Measurements from ENCODE around the gene DPP7.

Gene DPP7

GRCh38 chr9:137083394-137084004 is 31.0 kb downstream of the DPP7 start:
- peak overlapping the region; percentile 10 for H4K8ac ChIP-seq (ENCODE audit: low read length)
- peak overlapping the region; percentile 92 for H4K91ac ChIP-seq (ENCODE audit: low read length)
- WGBS = 16% methylated on average over 11 of the region's 12 CpGs
- peaks cover 45% of the 10 kb centered on the region for H3K4me1 ChIP-seq (ENCODE audit: control insufficient read depth, insufficient read depth, low read depth, low read length)
- H3K14ac ChIP-seq (ENCODE audit: low read length in 2 of 2) = peak overlapping the region in 1 of 2 experiments; percentile 9
- H3K9ac ChIP-seq (ENCODE audit: low read length) = peak overlapping the region; percentile 74
- H2BK15ac ChIP-seq (ENCODE audit: low read depth, poor library complexity, severe bottlenecking) = peak overlapping the region; percentile 62
- H3K23ac ChIP-seq (ENCODE audit: low read length in 2 of 2) = no peak overlapping the region
- H2AFZ ChIP-seq (ENCODE audit: low read depth, low read length) = no peak overlapping the region
- DNase-seq = peak; percentile 97
- H3K36me3 ChIP-seq (ENCODE audit: control insufficient read depth in 1 of 2, insufficient read depth in 2 of 2, low read depth in 1 of 2, low read length in 2 of 2) = peaks cover 45 to 48% of the 10 kb centered on the region in 2 experiments
- no peaks in the 10 kb centered on the region for H3K9me3 ChIP-seq (ENCODE audit: control insufficient read depth, low read length)
- no peaks in the 10 kb centered on the region for H3K27me3 ChIP-seq (ENCODE audit: control insufficient read depth in 1 of 2, insufficient read depth in 1 of 2, low read length in 2 of 2)
- no peak overlapping the region for H2BK5ac ChIP-seq (ENCODE audit: low read depth, low read length, poor library complexity, severe bottlenecking)
- peak overlapping the region; percentile 8 for H3K4me2 ChIP-seq (ENCODE audit: low read length, poor library complexity, severe bottlenecking)
- no peak overlapping the region for H2BK120ac ChIP-seq (ENCODE audit: low read depth, low read length)
- H3K4me3 ChIP-seq (ENCODE audit: insufficient read depth in 1 of 2, low read depth in 1 of 2, low read length in 2 of 2) = peak overlapping the region; percentile 9 to 25
- peak overlapping the region; percentile 53 to 78 for H3K4ac ChIP-seq (ENCODE audit: low read depth in 1 of 2, low read length in 2 of 2)
- peak overlapping the region; percentile 70 for H2AK5ac ChIP-seq (ENCODE audit: low read length, severe bottlenecking)
- H3K18ac ChIP-seq (ENCODE audit: low read depth in 1 of 2, low read length in 2 of 2) = peak overlapping the region; percentile 11 to 64
- H2BK12ac ChIP-seq (ENCODE audit: low read length in 2 of 2) = peak overlapping the region in 1 of 2 experiments; percentile 37
- H3K79me1 ChIP-seq (replicated peaks; ENCODE audit: low read length, poor library complexity, severe bottlenecking) = peaks cover 36% of the 10 kb centered on the region
- H3K27ac ChIP-seq (ENCODE audit: low read length, poor library complexity, severe bottlenecking) = peak overlapping the region; percentile 85

- Histone ChIP-seq H3K9ac (ENCODE audit: low read length) (peak overlapping the region; percentile 74), H4K91ac (ENCODE audit: low read length) (peak overlapping the region; percentile 57), H3K4me3 (ENCODE audit: insufficient read depth in 1 of 2, low read depth in 1 of 2, low read length in 2 of 2) (peak overlapping the region; percentile 9 to 25), H2AK5ac (ENCODE audit: low read length, severe bottlenecking) (peak overlapping the region; percentile 70), H3K18ac (ENCODE audit: low read depth in 1 of 2, low read length in 2 of 2) (peak overlapping the region in 1 of 2 experiments; percentile 13), H4K8ac (ENCODE audit: low read length) (no peak overlapping the region), H3K4ac (ENCODE audit: low read depth in 1 of 2, low read length in 2 of 2) (peak overlapping the region in 1 of 2 experiments; percentile 37), H2BK12ac (ENCODE audit: low read length in 2 of 2) (peak overlapping the region in 1 of 2 experiments; percentile 37), H3K4me1 (ENCODE audit: control insufficient read depth, insufficient read depth, low read depth, low read length) (peaks cover 51% of the 10 kb centered on the region), H3K4me2 (ENCODE audit: low read length, poor library complexity, severe bottlenecking) (no peak overlapping the region), H2BK120ac (ENCODE audit: low read depth, low read length) (no peak overlapping the region), H3K36me3 (ENCODE audit: control insufficient read depth in 1 of 2, insufficient read depth in 2 of 2, low read depth in 1 of 2, low read length in 2 of 2) (peaks cover 45 to 46% of the 10 kb centered on the region in 2 experiments), H3K23ac (ENCODE audit: low read length in 2 of 2) (no peak overlapping the region), H3K27me3 (ENCODE audit: control insufficient read depth in 1 of 2, insufficient read depth in 1 of 2, low read length in 2 of 2) (no peaks in the 10 kb centered on the region), H2BK15ac (ENCODE audit: low read depth, poor library complexity, severe bottlenecking) (peak overlapping the region; percentile 13), H3K14ac (ENCODE audit: low read length in 2 of 2) (peak overlapping the region in 1 of 2 experiments; percentile 9), H2BK5ac (ENCODE audit: low read depth, low read length, poor library complexity, severe bottlenecking) (no peak overlapping the region), H3K79me1 (replicated peaks; ENCODE audit: low read length, poor library complexity, severe bottlenecking) (peaks cover 38% of the 10 kb centered on the region), H3K9me3 (ENCODE audit: control insufficient read depth, low read length) (no peaks in the 10 kb centered on the region), H2AFZ (ENCODE audit: low read depth, low read length) (no peak overlapping the region), H3K27ac (ENCODE audit: low read length, poor library complexity, severe bottlenecking) (peak overlapping the region; percentile 85)
- 82% methylated on average over 8 of the region's 8 CpGs for WGBS
- DNase-seq = no peak
Measured at GRCh38 chr9:137082925-137083290, 31.6 kb downstream of the DPP7 start.

GRCh38 chr9:137082222-137082924 is 32.2 kb downstream of the DPP7 start:
- Histone ChIP-seq H3K23ac (ENCODE audit: low read length in 2 of 2) (no peak overlapping the region), H2BK5ac (ENCODE audit: low read depth, low read length, poor library complexity, severe bottlenecking) (no peak overlapping the region), H3K4me2 (ENCODE audit: low read length, poor library complexity, severe bottlenecking) (no peak overlapping the region), H4K8ac (ENCODE audit: low read length) (no peak overlapping the region), H3K14ac (ENCODE audit: low read length in 2 of 2) (peak overlapping the region in 1 of 2 experiments; percentile 5), H2BK120ac (ENCODE audit: low read depth, low read length) (no peak overlapping the region), H3K79me1 (replicated peaks; ENCODE audit: low read length, poor library complexity, severe bottlenecking) (peaks cover 37% of the 10 kb centered on the region), H3K9ac (ENCODE audit: low read length) (peak overlapping the region; percentile 74), H4K91ac (ENCODE audit: low read length) (no peak overlapping the region), H3K9me3 (ENCODE audit: control insufficient read depth, low read length) (no peaks in the 10 kb centered on the region), H3K36me3 (ENCODE audit: control insufficient read depth in 1 of 2, insufficient read depth in 2 of 2, low read depth in 1 of 2, low read length in 2 of 2) (peaks cover 45 to 46% of the 10 kb centered on the region in 2 experiments), H3K4ac (ENCODE audit: low read depth in 1 of 2, low read length in 2 of 2) (peak overlapping the region in 1 of 2 experiments; percentile 37), H3K18ac (ENCODE audit: low read depth in 1 of 2, low read length in 2 of 2) (peak overlapping the region in 1 of 2 experiments; percentile 13), H2BK12ac (ENCODE audit: low read length in 2 of 2) (peak overlapping the region in 1 of 2 experiments; percentile 37), H2AFZ (ENCODE audit: low read depth, low read length) (no peak overlapping the region), H3K27ac (ENCODE audit: low read length, poor library complexity, severe bottlenecking) (peak overlapping the region; percentile 85), H2BK15ac (ENCODE audit: low read depth, poor library complexity, severe bottlenecking) (no peak overlapping the region), H3K27me3 (ENCODE audit: control insufficient read depth in 1 of 2, insufficient read depth in 1 of 2, low read length in 2 of 2) (no peaks in the 10 kb centered on the region), H3K4me1 (ENCODE audit: control insufficient read depth, insufficient read depth, low read depth, low read length) (peaks cover 51% of the 10 kb centered on the region), H3K4me3 (ENCODE audit: insufficient read depth in 1 of 2, low read depth in 1 of 2, low read length in 2 of 2) (peak overlapping the region in 1 of 2 experiments; percentile 25), H2AK5ac (ENCODE audit: low read length, severe bottlenecking) (peak overlapping the region; percentile 29)
- 96% methylated on average over 16 of the region's 16 CpGs for WGBS
- DNase-seq = no peak

Data from mesenchymal stem cell (in vitro differentiated cells and primary cell).